PC-3 (cell line): ENCODE data around the gene SERGEF.

Experiments
- EZH2 ChIP-seq: fragments of 300-600 bp; sonication (generic); IDR thresholded peaks from one replicate; pipeline ENCODE4 v1.6.1; 2017; ENCODE audit warnings: antibody characterized with exemption, mild to moderate bottlenecking, low read length; ENCODE audit not compliant: unreplicated experiment
- EZH2phosphoT487 ChIP-seq: fragments of 300-600 bp; sonication (generic); IDR thresholded peaks from 2 replicates; pipeline ENCODE4 v1.6.1; 2018; ENCODE audit warnings: mild to moderate bottlenecking, antibody characterized with exemption, low read length, borderline replicate concordance
- TF ChIP-seq, protein P1 (sequence below): fragments of 300-600 bp; sonication (generic); conservative IDR thresholded peaks from 2 replicates; pipeline ENCODE4 v1.5.1; 2017; ENCODE audit warnings: antibody characterized with exemption, low read depth, mild to moderate bottlenecking, low read length

- TF ChIP-seq, protein P1, sequence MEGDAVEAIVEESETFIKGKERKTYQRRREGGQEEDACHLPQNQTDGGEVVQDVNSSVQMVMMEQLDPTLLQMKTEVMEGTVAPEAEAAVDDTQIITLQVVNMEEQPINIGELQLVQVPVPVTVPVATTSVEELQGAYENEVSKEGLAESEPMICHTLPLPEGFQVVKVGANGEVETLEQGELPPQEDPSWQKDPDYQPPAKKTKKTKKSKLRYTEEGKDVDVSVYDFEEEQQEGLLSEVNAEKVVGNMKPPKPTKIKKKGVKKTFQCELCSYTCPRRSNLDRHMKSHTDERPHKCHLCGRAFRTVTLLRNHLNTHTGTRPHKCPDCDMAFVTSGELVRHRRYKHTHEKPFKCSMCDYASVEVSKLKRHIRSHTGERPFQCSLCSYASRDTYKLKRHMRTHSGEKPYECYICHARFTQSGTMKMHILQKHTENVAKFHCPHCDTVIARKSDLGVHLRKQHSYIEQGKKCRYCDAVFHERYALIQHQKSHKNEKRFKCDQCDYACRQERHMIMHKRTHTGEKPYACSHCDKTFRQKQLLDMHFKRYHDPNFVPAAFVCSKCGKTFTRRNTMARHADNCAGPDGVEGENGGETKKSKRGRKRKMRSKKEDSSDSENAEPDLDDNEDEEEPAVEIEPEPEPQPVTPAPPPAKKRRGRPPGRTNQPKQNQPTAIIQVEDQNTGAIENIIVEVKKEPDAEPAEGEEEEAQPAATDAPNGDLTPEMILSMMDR = no peak
- TF ChIP-seq EZH2phosphoT487 (no peak), EZH2 (no peak)
Measured at GRCh38 chr11:18054511-18055103, 41.8 kb upstream of the SERGEF start.
